Natural killer cell (primary cell): Measurements from ENCODE around the gene RBP5. TPM values are rescaled to one million over a fixed set of nuclear protein-coding genes. Genes with fewer than 3 reads are reported as not detected.

ENCODE experiments used
- ATAC-seq, 3 donors: fragments of 150-1000 bp in 2 of 3; fragments of 200-7000 bp in 1 of 3; cut with Tn5 transposase; 1 replicate in 1 of 3; 2 replicates in 2 of 3; pipeline ENCODE4 v1.10.0; 2021; ENCODE audit warnings: mild to moderate bottlenecking in 2 of 3, moderate library complexity in 2 of 3
- DNase-seq, 2 donors: peaks; one replicate each; pipeline versions ENCODE4 v3.0.0 to v3.0.0-alpha.2; 2013 to 2021; ENCODE audit warnings: mixed read lengths in 1 of 2
- H3K27ac ChIP-seq: one replicate; pipeline ENCODE4 v1.5.1; 2013; ENCODE audit warnings: mild to moderate bottlenecking, low read length
- H3K27me3 ChIP-seq: one replicate; pipeline ENCODE4 v1.6.1; 2013; ENCODE audit warnings: low read length; ENCODE audit not compliant: control insufficient read depth, insufficient read depth
- H3K36me3 ChIP-seq: one replicate; pipeline ENCODE4 v1.6.1; 2013; ENCODE audit warnings: low read length; ENCODE audit not compliant: control insufficient read depth, insufficient read depth
- H3K4me1 ChIP-seq: one replicate; pipeline ENCODE4 v1.6.1; 2013; ENCODE audit warnings: low read length; ENCODE audit not compliant: control insufficient read depth, insufficient read depth
- H3K4me3 ChIP-seq: one replicate; pipeline ENCODE4 v1.5.1; 2013; ENCODE audit warnings: low read length
- H3K9me3 ChIP-seq: one replicate; pipeline ENCODE4 v1.6.1; 2013; ENCODE audit warnings: low read length; ENCODE audit not compliant: control insufficient read depth, insufficient read depth
- H3K27ac Mint-ChIP-seq, 2 donors: one replicate each; pipeline ENCODE4 v1.8.0; 2022; ENCODE audit warnings: mild to moderate bottlenecking in 2 of 2, mixed read lengths in 2 of 2, moderate library complexity in 1 of 2
- H3K27me3 Mint-ChIP-seq, 2 donors: one replicate each; pipeline ENCODE4 v1.8.0; 2022; ENCODE audit warnings: low read depth in 2 of 2, mixed read lengths in 2 of 2
- H3K36me3 Mint-ChIP-seq: one replicate; pipeline ENCODE4 v1.8.0; 2022; ENCODE audit warnings: mixed read lengths
- H3K4me1 Mint-ChIP-seq, 2 donors: one replicate each; pipeline ENCODE4 v1.8.0; 2022; ENCODE audit warnings: mixed read lengths in 2 of 2
- H3K4me3 Mint-ChIP-seq: one replicate; pipeline ENCODE4 v1.8.0; 2022; ENCODE audit warnings: mild to moderate bottlenecking, moderate library complexity, mixed read lengths
- H3K9me3 Mint-ChIP-seq, 2 donors: one replicate each; pipeline ENCODE4 v1.8.0; 2022; ENCODE audit warnings: mixed read lengths in 2 of 2
- CTCF ChIP-seq: fragments of 200-600 bp; IDR thresholded peaks from one replicate; pipeline ENCODE4 v1.8.0; 2022; ENCODE audit warnings: antibody characterized with exemption
- WGBS: methylation state at CpG from one replicate; pipeline ENCODE4 v1.1.7; 2013; ENCODE audit warnings: missing lambda C conversion rate; ENCODE audit not compliant: insufficient coverage; 5-methylcytosine and 5-hydroxymethylcytosine counted together
- intact Hi-C: fragments of 100-400 bp; cut with micrococcal nuclease; formaldehyde crosslinking; loops from one replicate; pipeline ENCODE4 v1.14.2; 2022
- total RNA-seq, 4 donors: library from RNA; stranded (reverse); fragments of 120-200 nt in 1 of 4; gene quantifications; one replicate each; pipeline versions ENCODE4 v1.2.3 to v1.2.4, GENCODE V29; 2013 to 2022

Gene RBP5
- total RNA-seq, 3 donors from 2014 or later (not counting 1 experiment from before 2014, with no cell fraction given) = not detected

DNA sequence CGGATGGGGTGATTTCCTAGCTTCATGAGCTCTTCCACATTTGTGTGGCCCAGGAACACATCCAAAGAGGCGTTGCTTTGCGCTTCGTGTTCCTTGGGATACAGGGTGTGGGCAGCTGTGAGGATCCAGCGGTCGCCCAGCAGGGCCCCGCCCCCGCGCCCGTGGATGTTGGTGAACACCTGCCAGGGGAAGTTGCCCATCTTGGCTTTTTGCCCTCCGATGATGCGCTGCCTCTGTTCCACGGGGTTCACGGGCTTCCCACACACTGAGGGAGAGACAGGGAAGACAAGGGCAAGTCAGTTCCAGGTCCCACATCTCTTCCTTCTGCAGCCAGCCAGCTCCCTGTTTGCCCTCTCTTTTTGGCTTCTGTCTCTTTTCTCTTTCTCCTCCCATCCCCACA is 47.7 kb downstream of the RBP5 start:
- no peak for DNase-seq
- H3K4me3 Mint-ChIP-seq = no peak overlapping the region

DNA sequence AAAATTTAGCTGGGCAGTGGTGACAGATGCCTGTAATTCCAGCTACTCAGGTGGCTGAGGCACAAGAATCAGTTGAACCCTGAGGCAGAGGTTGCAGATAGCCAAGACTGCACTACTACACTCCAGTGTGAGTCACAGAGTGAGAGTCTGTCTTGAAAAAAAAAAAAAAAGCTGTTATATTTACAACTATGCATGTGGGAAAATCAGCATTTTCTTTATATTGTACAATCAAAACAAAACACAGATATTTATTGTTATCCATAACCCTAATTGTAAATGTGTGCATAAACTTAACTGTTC is 48.9 kb downstream of the RBP5 start:
- no peak overlapping the region for H3K27ac Mint-ChIP-seq
- no peak for TF ChIP-seq CTCF
- intact Hi-C loops = no loop called here
- peaks cover 0 to 2% of the 10 kb centered on the region in 2 donors for H3K27me3 Mint-ChIP-seq
- H3K36me3 Mint-ChIP-seq = no peaks in the 10 kb centered on the region
- Histone ChIP-seq H3K4me1 (no peaks in the 10 kb centered on the region), H3K4me3 (no peak overlapping the region), H3K27ac (no peak overlapping the region), H3K36me3 (no peaks in the 10 kb centered on the region), H3K9me3 (no peaks in the 10 kb centered on the region), H3K27me3 (no peaks in the 10 kb centered on the region)
- peaks cover 0 to 16% of the 10 kb centered on the region in 2 donors for H3K4me1 Mint-ChIP-seq
- H3K4me3 Mint-ChIP-seq = no peak overlapping the region
- no peak for DNase-seq
- no peak for ATAC-seq
- H3K9me3 Mint-ChIP-seq = peaks cover 5 to 6% of the 10 kb centered on the region in 2 donors

More for the DNA sequence above, 47.7 kb downstream of the RBP5 start:
- Histone ChIP-seq H3K27ac (no peak overlapping the region), H3K27me3 (no peaks in the 10 kb centered on the region), H3K36me3 (no peaks in the 10 kb centered on the region), H3K4me1 (no peaks in the 10 kb centered on the region), H3K4me3 (no peak overlapping the region), H3K9me3 (no peaks in the 10 kb centered on the region)
- H3K27me3 Mint-ChIP-seq = peaks cover 0 to 2% of the 10 kb centered on the region in 2 donors
- no peak for ATAC-seq
- intact Hi-C loops = no loop called here
- no peak for TF ChIP-seq CTCF
- no peaks in the 10 kb centered on the region for H3K36me3 Mint-ChIP-seq
- no peak overlapping the region for H3K27ac Mint-ChIP-seq
- 90% methylated on average over 14 of the region's 14 CpGs for WGBS
- peaks cover 5 to 6% of the 10 kb centered on the region in 2 donors for H3K9me3 Mint-ChIP-seq
- H3K4me1 Mint-ChIP-seq = peaks cover 0 to 12% of the 10 kb centered on the region in 2 donors

DNA sequence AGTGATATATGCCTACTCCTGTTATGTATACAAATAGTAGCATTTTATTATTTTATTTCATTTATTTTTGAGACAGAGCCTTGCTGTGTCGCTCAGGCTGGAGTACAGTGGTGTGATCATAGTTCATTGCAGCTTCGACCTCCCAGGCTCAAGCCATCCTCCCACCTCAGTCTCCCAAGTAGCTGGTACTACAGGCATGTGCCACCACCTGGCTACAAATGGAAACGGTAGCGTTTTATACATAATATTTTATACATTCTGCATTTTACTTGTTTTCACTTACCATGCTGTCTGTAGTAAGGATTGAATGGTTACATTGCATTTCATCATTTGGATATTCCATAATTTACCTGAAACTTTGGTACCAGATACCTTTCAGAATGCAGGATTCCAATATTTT is 50.5 kb downstream of the RBP5 start:
- no peaks in the 10 kb centered on the region for H3K36me3 ChIP-seq
- Mint-ChIP-seq H3K4me1 (peaks cover 0 to 12% of the 10 kb centered on the region in 2 donors), H3K27me3 (peaks cover 7 to 8% of the 10 kb centered on the region in 2 donors), H3K36me3 (no peaks in the 10 kb centered on the region), H3K4me3 (no peak overlapping the region), H3K9me3 (peaks cover 3% of the 10 kb centered on the region in 2 donors), H3K27ac (no peak overlapping the region)
- no peaks in the 10 kb centered on the region for H3K9me3 ChIP-seq
- no peaks in the 10 kb centered on the region for H3K27me3 ChIP-seq
- DNase-seq = no peak
- WGBS = 69% methylated on average over 2 of the region's 4 CpGs
- no peak overlapping the region for H3K4me3 ChIP-seq
- intact Hi-C loops = no loop called here
- no peak for TF ChIP-seq CTCF
- H3K4me1 ChIP-seq = no peaks in the 10 kb centered on the region
- ATAC-seq = no peak
- no peak overlapping the region for H3K27ac ChIP-seq

DNA sequence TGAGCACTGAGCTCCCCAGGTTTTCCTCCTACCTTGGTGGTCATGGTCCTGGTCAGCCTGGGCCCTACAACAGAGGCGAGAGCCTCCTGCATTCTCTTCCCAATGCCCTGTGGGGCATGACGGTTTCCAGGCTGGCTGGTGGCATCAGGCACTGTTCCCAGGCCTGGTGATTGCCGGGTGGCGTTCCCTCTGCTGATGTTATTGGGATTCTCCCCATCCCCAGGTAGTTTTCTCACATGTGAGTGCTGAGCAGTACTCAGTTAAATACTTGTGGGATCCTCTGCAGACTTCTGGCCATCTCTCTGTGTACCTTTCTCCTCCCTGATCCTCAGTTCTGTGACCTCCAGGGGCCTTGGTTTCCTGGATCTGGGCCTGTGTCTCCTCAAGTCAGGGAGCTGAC is 52.2 kb downstream of the RBP5 start:
- Mint-ChIP-seq H3K36me3 (no peaks in the 10 kb centered on the region), H3K27ac (peak overlapping the region in 1 of 2 donors; percentile 37), H3K9me3 (no peaks in the 10 kb centered on the region)

More for the DNA sequence above, 52.2 kb downstream of the RBP5 start:
- H3K4me3 ChIP-seq = no peak overlapping the region
- intact Hi-C loops = no loop called here
- no peaks in the 10 kb centered on the region for H3K9me3 ChIP-seq
- WGBS = 96% methylated on average over 4 of the region's 4 CpGs
- H3K36me3 ChIP-seq = no peaks in the 10 kb centered on the region
- peaks cover 16 to 20% of the 10 kb centered on the region in 2 donors for H3K27me3 Mint-ChIP-seq
- no peak overlapping the region for H3K27ac ChIP-seq
- H3K4me1 Mint-ChIP-seq = peaks cover 0 to 8% of the 10 kb centered on the region in 2 donors
- H3K4me1 ChIP-seq = no peaks in the 10 kb centered on the region
- no peak for ATAC-seq
- no peaks in the 10 kb centered on the region for H3K27me3 ChIP-seq
- no peak overlapping the region for H3K4me3 Mint-ChIP-seq
- DNase-seq = no peak
- no peak for TF ChIP-seq CTCF
